Liver (tissue), 9 donors: ENCODE results near the gene BTBD6. TPM values are rescaled to one million over a fixed set of nuclear protein-coding genes. Genes with fewer than 3 reads are reported as not detected.

Experiments used
- DNase-seq: peaks from one replicate; pipeline ENCODE4 v3.0.0-alpha.2; 2017; ENCODE audit warnings: low spot score
- H3K27ac ChIP-seq, 2 donors: one replicate each; pipeline ENCODE4 v1.7.0; 2013; ENCODE audit warnings: inconsistent platforms in 2 of 2, low read length in 2 of 2, control low read depth in 1 of 2, low read depth in 1 of 2, mild to moderate bottlenecking in 1 of 2
- H3K27me3 ChIP-seq, 4 donors: one replicate each; pipeline versions ENCODE4 v1.6.1 to v1.7.0; 2013; ENCODE audit warnings: low read length in 3 of 4, inconsistent platforms in 1 of 4, mild to moderate bottlenecking in 1 of 4, moderate library complexity in 1 of 4; ENCODE audit not compliant: control insufficient read depth in 4 of 4, insufficient read depth in 4 of 4
- H3K36me3 ChIP-seq, 4 donors: one replicate each; pipeline versions ENCODE4 v1.6.1 to v1.7.0; 2013; ENCODE audit warnings: low read length in 3 of 4, mild to moderate bottlenecking in 3 of 4, low read depth in 1 of 4, moderate library complexity in 1 of 4; ENCODE audit not compliant: control insufficient read depth in 4 of 4, insufficient read depth in 3 of 4
- H3K4me1 ChIP-seq, 4 donors: one replicate each; pipeline versions ENCODE4 v1.6.1 to v1.7.0; 2013; ENCODE audit warnings: low read length in 3 of 4, mild to moderate bottlenecking in 3 of 4, moderate library complexity in 1 of 4; ENCODE audit not compliant: control insufficient read depth in 4 of 4, insufficient read depth in 4 of 4
- H3K4me3 ChIP-seq, 3 donors: one replicate each; pipeline versions ENCODE4 v1.6.1 to v1.7.0; 2013; ENCODE audit warnings: low read length in 3 of 3, control low read depth in 1 of 3, low read depth in 1 of 3, mild to moderate bottlenecking in 1 of 3
- H3K9ac ChIP-seq, 2 donors: one replicate each; pipeline ENCODE4 v1.7.0; 2013; ENCODE audit warnings: low read length in 2 of 2, mild to moderate bottlenecking in 2 of 2, moderate library complexity in 2 of 2, control low read depth in 1 of 2, low read depth in 1 of 2
- H3K9me3 ChIP-seq, 4 donors: one replicate each; pipeline versions ENCODE4 v1.6.1 to v1.7.0; 2013; ENCODE audit warnings: low read length in 3 of 4; ENCODE audit not compliant: control insufficient read depth in 4 of 4
- EGR1 ChIP-seq, 2 donors: IDR thresholded peaks; 2 replicates each; pipeline ENCODE4 v1.6.1; 2016 to 2018; ENCODE audit warnings: antibody characterized with exemption in 2 of 2, low read depth in 2 of 2
- HNF4G ChIP-seq: IDR thresholded peaks from 2 replicates; pipeline ENCODE4 v1.6.1; 2016; ENCODE audit warnings: antibody characterized with exemption
- WGBS: extraction: QIAGEN DNeasy Blood & Tissue Kit; methylation state at CpG from one replicate; pipeline ENCODE4 v1.1.7; 2013; 5-methylcytosine and 5-hydroxymethylcytosine counted together
- polyA plus RNA-seq, 2 donors: library from polyadenylated mRNA; stranded (reverse) in 1 of 2; unstranded in 1 of 2; fragments of 200-250 nt in 1 of 2; fragments of >200 nt in 1 of 2; fragmentation: Nextera tagmentation in 1 of 2; extraction: Ambion mirVana in 1 of 2; gene quantifications; one replicate each; pipeline versions ENCODE4 v1.2.1 to v1.2.3, GENCODE V29; 2013 to 2015
- total RNA-seq, 2 donors: library from RNA; depleted of rRNA; stranded (reverse); fragments of >200 nt; gene quantifications; one replicate each; pipeline ENCODE4 v1.2.3, GENCODE V29; 2014
- TF ChIP-seq, protein P1 (sequence below): fragments of 150-350 bp; IDR thresholded peaks from 2 replicates; pipeline ENCODE4 v1.5.1; 2017; ENCODE audit warnings: improper control_type of control experiment, low read depth, low read length; ENCODE audit not compliant: missing input control
- donor health status: healthy.
- donor health status: healthy.
- donor health status: healthy.
- donor health status: healthy.
- donor health status: healthy.

BTBD6 gene
- total and polyA plus RNA-seq, 4 donors: 5.8 to 18.1 (median 16.7) TPM

DNA sequence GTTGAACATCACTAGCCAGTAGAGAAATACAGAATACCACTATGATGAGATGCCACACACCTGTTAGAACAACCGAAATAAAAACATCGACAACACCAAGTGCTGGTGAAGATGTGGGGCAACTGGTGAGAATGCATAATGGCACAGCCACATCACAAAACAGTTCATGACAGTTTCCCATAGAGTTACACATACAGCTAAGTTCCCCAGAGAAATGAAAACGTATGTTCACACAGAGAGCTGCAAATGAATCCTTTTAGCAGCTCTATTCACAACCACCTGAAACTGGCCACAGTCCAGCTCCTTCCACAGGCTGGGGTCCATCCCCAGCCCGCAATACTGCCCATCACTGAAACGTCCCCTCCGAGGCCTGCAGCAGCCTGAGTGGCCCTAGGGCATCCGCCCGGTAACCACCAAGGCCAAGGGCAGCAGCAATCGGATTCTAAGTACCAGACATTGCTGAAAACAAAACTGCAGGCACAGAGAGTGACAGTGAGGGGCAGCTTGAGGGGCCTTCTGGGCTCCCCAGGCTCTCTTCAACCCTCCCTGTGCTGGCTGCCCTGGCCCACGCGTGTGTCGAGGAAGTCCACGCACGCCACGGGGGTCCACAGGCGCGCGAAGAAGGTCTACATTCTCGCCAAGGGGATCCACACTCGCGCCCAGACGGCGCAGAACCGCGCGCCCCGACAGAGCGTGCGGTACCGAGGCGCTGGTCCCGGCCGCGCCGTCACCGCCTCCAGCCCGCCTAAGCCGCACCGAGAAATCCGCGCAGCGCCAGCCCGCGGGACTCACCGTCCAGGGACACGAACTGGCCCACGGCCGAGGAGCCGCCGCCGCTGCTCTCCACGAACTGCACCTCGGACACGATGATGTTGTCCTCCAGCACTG is 51.6 kb downstream of the BTBD6 start:
- Histone ChIP-seq H3K4me1 (peaks cover 5 to 16% (median 9%) of the 10 kb centered on the region in 4 donors), H3K27ac (peak overlapping the region; percentile 94 to 99), H3K36me3 (no peaks in the 10 kb centered on the region), H3K9me3 (no peaks in the 10 kb centered on the region), H3K27me3 (no peaks in the 10 kb centered on the region), H3K9ac (peak overlapping the region in 1 of 2 donors; percentile 88), H3K4me3 (peak overlapping the region; percentile 70 to 97 (median 73))
- WGBS: 7% methylated on average over 54 of the region's 54 CpGs
- no peak for TF ChIP-seq EGR1 (IDR thresholded peaks at IDR 0.05; ENCODE audit: low read depth in 2 of 2)
- TF ChIP-seq HNF4G: no peak
- TF ChIP-seq, protein P1, sequence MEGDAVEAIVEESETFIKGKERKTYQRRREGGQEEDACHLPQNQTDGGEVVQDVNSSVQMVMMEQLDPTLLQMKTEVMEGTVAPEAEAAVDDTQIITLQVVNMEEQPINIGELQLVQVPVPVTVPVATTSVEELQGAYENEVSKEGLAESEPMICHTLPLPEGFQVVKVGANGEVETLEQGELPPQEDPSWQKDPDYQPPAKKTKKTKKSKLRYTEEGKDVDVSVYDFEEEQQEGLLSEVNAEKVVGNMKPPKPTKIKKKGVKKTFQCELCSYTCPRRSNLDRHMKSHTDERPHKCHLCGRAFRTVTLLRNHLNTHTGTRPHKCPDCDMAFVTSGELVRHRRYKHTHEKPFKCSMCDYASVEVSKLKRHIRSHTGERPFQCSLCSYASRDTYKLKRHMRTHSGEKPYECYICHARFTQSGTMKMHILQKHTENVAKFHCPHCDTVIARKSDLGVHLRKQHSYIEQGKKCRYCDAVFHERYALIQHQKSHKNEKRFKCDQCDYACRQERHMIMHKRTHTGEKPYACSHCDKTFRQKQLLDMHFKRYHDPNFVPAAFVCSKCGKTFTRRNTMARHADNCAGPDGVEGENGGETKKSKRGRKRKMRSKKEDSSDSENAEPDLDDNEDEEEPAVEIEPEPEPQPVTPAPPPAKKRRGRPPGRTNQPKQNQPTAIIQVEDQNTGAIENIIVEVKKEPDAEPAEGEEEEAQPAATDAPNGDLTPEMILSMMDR: no peak
- DNase-seq: no peak

Other genes starting within 250 kb of the BTBD6 start
- 10 to 100 TPM in 1 of 2 donors, 1 to 10 TPM in 1; 2.9 to 34.5 TPM for gene CDCA4, start 227.4 kb upstream of the BTBD6 start, total RNA-seq
- gene CDCA4, start 227.4 kb upstream of the BTBD6 start, polyA plus RNA-seq: 1 to 10 TPM; 1.2 to 2.5 TPM
- 1 to 10 TPM; 1.2 TPM for gene GPR132, start 183.1 kb upstream of the BTBD6 start, total RNA-seq
- gene GPR132, start 183.1 kb upstream of the BTBD6 start, polyA plus RNA-seq: under 1 TPM; 0.32 to 0.33 TPM
- 1 to 10 TPM in 1 of 2 donors, under 1 TPM in 1; 0.33 to 1.0 TPM for gene JAG2, start 79.8 kb upstream of the BTBD6 start, total RNA-seq
- gene JAG2, start 79.8 kb upstream of the BTBD6 start, polyA plus RNA-seq: under 1 TPM; 0.24 to 0.75 TPM
- 1 to 10 TPM; 3.8 to 4.8 TPM for gene NUDT14, start 67.2 kb upstream of the BTBD6 start, total RNA-seq
- gene NUDT14, start 67.2 kb upstream of the BTBD6 start, polyA plus RNA-seq: 10 to 100 TPM; 11.1 to 24.2 TPM
- gene BRF1, start 52.5 kb downstream of the BTBD6 start, total RNA-seq: 10 to 100 TPM; 13.0 to 24.1 TPM
- 1 to 10 TPM; 4.6 to 8.3 TPM for gene BRF1, start 52.5 kb downstream of the BTBD6 start, polyA plus RNA-seq
- 10 to 100 TPM; 10.2 to 21.9 TPM for gene PACS2, start 66.2 kb downstream of the BTBD6 start, total RNA-seq
- gene PACS2, start 66.2 kb downstream of the BTBD6 start, polyA plus RNA-seq: 1 to 10 TPM; 5.1 to 9.5 TPM
- under 1 TPM; 0.08 to 0.14 TPM for gene TEX22, start 150.0 kb downstream of the BTBD6 start, total RNA-seq
- under 1 TPM in 1 of 2 donors, not detected in 1; 0.02 TPM for gene TEX22, start 150.0 kb downstream of the BTBD6 start, polyA plus RNA-seq
- gene MTA1, start 171.3 kb downstream of the BTBD6 start, total RNA-seq: 10 to 100 TPM; 27.9 to 28.1 TPM
- 10 to 100 TPM in 1 of 2 donors, 1 to 10 TPM in 1; 3.7 to 14.0 TPM for gene MTA1, start 171.3 kb downstream of the BTBD6 start, polyA plus RNA-seq
- 10 to 100 TPM in 1 of 2 donors, 1 to 10 TPM in 1; 4.3 to 10.9 TPM for gene CRIP2, start 226.3 kb downstream of the BTBD6 start, total RNA-seq
- 10 to 100 TPM; 30.6 to 40.0 TPM for gene CRIP2, start 226.3 kb downstream of the BTBD6 start, polyA plus RNA-seq
- gene CRIP1, start 238.4 kb downstream of the BTBD6 start, total RNA-seq: 1 to 10 TPM; 1.4 to 1.8 TPM
- 10 to 100 TPM in 1 of 2 donors, 1 to 10 TPM in 1; 6.0 to 11.4 TPM for gene CRIP1, start 238.4 kb downstream of the BTBD6 start, polyA plus RNA-seq
- gene TEDC1, start 242.7 kb downstream of the BTBD6 start, total RNA-seq: 1 to 10 TPM; 2.2 to 7.5 TPM
- 1 to 10 TPM in 1 of 2 donors, under 1 TPM in 1; 0.97 to 4.2 TPM for gene TEDC1, start 242.7 kb downstream of the BTBD6 start, polyA plus RNA-seq